Thoracic aorta (tissue), 2 donors: ENCODE measurements around the gene SLC18B1. TPM values are rescaled to one million over a fixed set of nuclear protein-coding genes. Genes with fewer than 3 reads are reported as not detected.

Experiments
- ATAC-seq: fragments of 150-250 bp; one replicate; pipeline ENCODE4 v1.8.0; 2017; ENCODE audit warnings: low read depth; ENCODE audit not compliant: insufficient number of reproducible peaks, low FRiP score
- DNase-seq: peaks from one replicate; pipeline ENCODE4 v3.0.0-alpha.2; 2020; ENCODE audit warnings: low spot score
- H3K27ac ChIP-seq, 2 donors: fragments of 200-600 bp; sonication (generic); 1 replicate in 1 of 2; 2 replicates in 1 of 2; pipeline ENCODE4 v1.5.1; 2016; ENCODE audit warnings: mild to moderate bottlenecking in 2 of 2, moderate library complexity in 2 of 2
- H3K27me3 ChIP-seq: fragments of 200-600 bp; sonication (generic); replicated peaks from 2 replicates; pipeline ENCODE4 v1.6.0; 2016; ENCODE audit warnings: mild to moderate bottlenecking; ENCODE audit not compliant: insufficient read depth
- H3K36me3 ChIP-seq: fragments of 200-600 bp; sonication (generic); one replicate; pipeline ENCODE4 v1.5.1; 2016
- H3K4me1 ChIP-seq, 2 donors: fragments of 200-600 bp; sonication (generic); 1 replicate in 1 of 2; 2 replicates in 1 of 2; pipeline versions ENCODE4 v1.5.1 to v1.6.0; 2016; ENCODE audit warnings: low read depth in 2 of 2, mild to moderate bottlenecking in 1 of 2; ENCODE audit not compliant: control insufficient read depth in 1 of 2
- H3K4me3 ChIP-seq: fragments of 200-600 bp; sonication (generic); 2 replicates; pipeline ENCODE4 v1.5.1; 2016; ENCODE audit warnings: mild to moderate bottlenecking
- H3K9me3 ChIP-seq: fragments of 200-600 bp; sonication (generic); 2 replicates; pipeline ENCODE4 v1.5.1; 2016
- CTCF ChIP-seq: fragments of 200-600 bp; sonication (generic); IDR thresholded peaks from one replicate; pipeline ENCODE4 v1.5.1; 2019; ENCODE audit warnings: antibody characterized with exemption
- total RNA-seq, 2 donors: library from RNA; depleted of rRNA; stranded (reverse); fragments of >200 nt; gene quantifications; one replicate each; pipeline versions ENCODE4 v1.1.0 to v1.2.3, GENCODE V29; 2016

SLC18B1 gene
- total RNA-seq, 2 donors from 2014 or later, result 3.9 to 6.1 TPM

- H3K27ac ChIP-seq, result no peak overlapping the region
- no peaks in the 10 kb centered on the region for H3K9me3 ChIP-seq
- no peak for DNase-seq
- H3K4me3 ChIP-seq, result no peak overlapping the region
- no peak for ATAC-seq
- no peak for TF ChIP-seq CTCF
- no peaks in the 10 kb centered on the region for H3K27me3 ChIP-seq
- H3K36me3 ChIP-seq, result no peaks in the 10 kb centered on the region
- peaks cover 12 to 33% of the 10 kb centered on the region in 2 donors for H3K4me1 ChIP-seq
Observed at GRCh38 chr6:132763269-132763668, 35.2 kb downstream of the SLC18B1 start.

GRCh38 chr6:132760256-132760655 is 38.2 kb downstream of the SLC18B1 start:
- Histone ChIP-seq H3K9me3 (no peaks in the 10 kb centered on the region), H3K36me3 (no peaks in the 10 kb centered on the region), H3K27ac (no peak overlapping the region), H3K4me1 (peaks cover 12 to 36% of the 10 kb centered on the region in 2 donors), H3K4me3 (no peak overlapping the region), H3K27me3 (no peaks in the 10 kb centered on the region)
- no peak for TF ChIP-seq CTCF
- DNase-seq (no peak), ATAC-seq (no peak)

- Histone ChIP-seq H3K27me3 (no peaks in the 10 kb centered on the region), H3K9me3 (no peaks in the 10 kb centered on the region), H3K4me1 (peaks cover 12 to 27% of the 10 kb centered on the region in 2 donors), H3K36me3 (no peaks in the 10 kb centered on the region), H3K27ac (peak overlapping the region in 1 of 2 donors; percentile 37), H3K4me3 (no peak overlapping the region)
- DNase-seq (no peak), ATAC-seq (no peak)
- no peak for TF ChIP-seq CTCF
Observed at GRCh38 chr6:132758689-132759088, 39.7 kb downstream of the SLC18B1 start.

GRCh38 chr6:132752255-132752654 is 46.2 kb downstream of the SLC18B1 start:
- ATAC-seq (no peak), DNase-seq (no peak)
- H3K36me3 ChIP-seq, result no peaks in the 10 kb centered on the region
- H3K27me3 ChIP-seq, result no peaks in the 10 kb centered on the region
- no peak overlapping the region for H3K27ac ChIP-seq
- no peaks in the 10 kb centered on the region for H3K4me1 ChIP-seq
- no peak overlapping the region for H3K4me3 ChIP-seq
- no peak for TF ChIP-seq CTCF
- H3K9me3 ChIP-seq, result no peaks in the 10 kb centered on the region

- no peak for DNase-seq
- Histone ChIP-seq H3K27ac (no peak overlapping the region), H3K4me1 (no peaks in the 10 kb centered on the region), H3K27me3 (no peaks in the 10 kb centered on the region), H3K36me3 (no peaks in the 10 kb centered on the region), H3K4me3 (no peak overlapping the region), H3K9me3 (no peaks in the 10 kb centered on the region)
- ATAC-seq, result no peak
- no peak for TF ChIP-seq CTCF
Observed at GRCh38 chr6:132751828-132752227, 46.6 kb downstream of the SLC18B1 start.
